ENCODE data around the gene FGD2.

Gene FGD2

GRCh38 chr6:36997811-36998722 lies 7.4 kb upstream of the FGD2 start:
- DNase-seq, result no peak

GRCh38 chr6:36998723-36999038 lies 6.8 kb upstream of the FGD2 start:
- no peak for DNase-seq

- DNase-seq, result no peak
Measured at GRCh38 chr6:36999061-36999750, 6.2 kb upstream of the FGD2 start.

- no peak for DNase-seq
Measured at GRCh38 chr6:36999751-37000125, 5.7 kb upstream of the FGD2 start.

- DNase-seq, result no peak
Measured at GRCh38 chr6:37004044-37004980, 1.1 kb upstream of the FGD2 start.

- no peak for DNase-seq
Measured at GRCh38 chr6:37005827-37006567, 542 bp downstream of the FGD2 start.

- no peak for DNase-seq
Measured at GRCh38 chr6:37006793-37007339, 1.4 kb downstream of the FGD2 start.

GRCh38 chr6:37007340-37008043 lies 2.0 kb downstream of the FGD2 start:
- no peak for DNase-seq

GRCh38 chr6:37008484-37009465 lies 3.3 kb downstream of the FGD2 start:
- DNase-seq, result no peak

- DNase-seq, result no peak
Measured at GRCh38 chr6:37010402-37010892, 5.0 kb downstream of the FGD2 start.

GRCh38 chr6:37011656-37012378 lies 6.4 kb downstream of the FGD2 start:
- no peak for DNase-seq

GRCh38 chr6:37013516-37014491 lies 8.3 kb downstream of the FGD2 start:
- DNase-seq, result no peak

GRCh38 chr6:37014667-37015066 lies 9.2 kb downstream of the FGD2 start:
- DNase-seq, result no peak

- no peak for DNase-seq
Measured at GRCh38 chr6:37015532-37015931, 10.1 kb downstream of the FGD2 start.

- no peak for DNase-seq
Measured at GRCh38 chr6:37016995-37017394, 11.5 kb downstream of the FGD2 start.

- DNase-seq, result no peak
Measured at GRCh38 chr6:37017606-37018197, 12.2 kb downstream of the FGD2 start.

GRCh38 chr6:37018198-37019064 lies 13.0 kb downstream of the FGD2 start:
- DNase-seq, result peak; percentile 79

Measured in activated CD4-positive, alpha-beta T cell treated with anti-CD3 and anti-CD28 coated beads for 1 hour (primary cell).